ENCODE results near the gene SHC2.

SHC2 gene

GRCh38 chr19:374183-374885 lies 86.5 kb downstream of the SHC2 start:
- no peak for TF ChIP-seq CTCF (IDR thresholded peaks at IDR 0.05; ENCODE audit: low read depth, low read length)
- no peak overlapping the region for H3K4me3 ChIP-seq (ENCODE audit: low read depth, low read length)
- no peak for DNase-seq (ENCODE audit: low read depth, low spot score)
- in situ Hi-C loops (cut with HindIII; ENCODE audit: low sequenced_read_pairs): no loop called here

GRCh38 chr19:373391-374182 lies 87.2 kb downstream of the SHC2 start:
- DNase-seq (ENCODE audit: low read depth, low spot score): no peak
- TF ChIP-seq CTCF (IDR thresholded peaks at IDR 0.05; ENCODE audit: low read depth, low read length): no peak
- no peak overlapping the region for H3K4me3 ChIP-seq (ENCODE audit: low read depth, low read length)
- in situ Hi-C loops (cut with HindIII; ENCODE audit: low sequenced_read_pairs): no loop called here

- H3K4me3 ChIP-seq (ENCODE audit: low read depth, low read length): no peak overlapping the region
- TF ChIP-seq CTCF (IDR thresholded peaks at IDR 0.05; ENCODE audit: low read depth, low read length): no peak
- in situ Hi-C loops (cut with HindIII; ENCODE audit: low sequenced_read_pairs): no loop called here
- DNase-seq (ENCODE audit: low read depth, low spot score): peak; percentile 71
Measured at GRCh38 chr19:372306-372890, 88.4 kb downstream of the SHC2 start.

- in situ Hi-C loops (cut with HindIII; ENCODE audit: low sequenced_read_pairs): no loop called here
- no peak for DNase-seq (ENCODE audit: low read depth, low spot score)
- no peak for TF ChIP-seq CTCF (IDR thresholded peaks at IDR 0.05; ENCODE audit: low read depth, low read length)
- no peak overlapping the region for H3K4me3 ChIP-seq (ENCODE audit: low read depth, low read length)
Measured at GRCh38 chr19:371501-372168, 89.2 kb downstream of the SHC2 start.

- TF ChIP-seq CTCF (IDR thresholded peaks at IDR 0.05; ENCODE audit: low read depth, low read length): no peak
- H3K4me3 ChIP-seq (ENCODE audit: low read depth, low read length): no peak overlapping the region
- in situ Hi-C loops (cut with HindIII; ENCODE audit: low sequenced_read_pairs): no loop called here
- no peak for DNase-seq (ENCODE audit: low read depth, low spot score)
Measured at GRCh38 chr19:370641-371330, 90.0 kb downstream of the SHC2 start.

- no peak for TF ChIP-seq CTCF (IDR thresholded peaks at IDR 0.05; ENCODE audit: low read depth, low read length)
- in situ Hi-C loops (cut with HindIII; ENCODE audit: low sequenced_read_pairs): no loop called here
- DNase-seq (ENCODE audit: low read depth, low spot score): no peak
- no peak overlapping the region for H3K4me3 ChIP-seq (ENCODE audit: low read depth, low read length)
Measured at GRCh38 chr19:369876-370275, 91.0 kb downstream of the SHC2 start.

Data from astrocyte of the spinal cord (primary cell).